Stimulated activated CD4-positive, alpha-beta T cell treated with anti-CD3 and anti-CD28 coated beads, TNF-alpha, amount 100 ng/mL, for 48 hours (primary cell): ENCODE data around the gene RABL6.
"Not testable (repeated sequence)": the region's sequence is repeated elsewhere in the genome, so short reads cannot be mapped to it uniquely, and the experiment has no call there.

ENCODE experiments used
- DNase-seq, 3 donors: peaks; one replicate each; pipeline ENCODE4 v3.0.0-alpha.2; 2020; ENCODE audit warnings: low read depth in 3 of 3

The RABL6 gene

GRCh38 chr9:136807281-136808074 lies at the start of gene RABL6:
RABL6 (plus strand) TSS chr9:136807948; CDS start chr9:136808197, 249 bp downstream.
- peak; percentile 54 to 66 (median 64) for DNase-seq

GRCh38 chr9:136759001-136759400 lies 48.7 kb upstream of the RABL6 start:
- no peak for DNase-seq

GRCh38 chr9:136759436-136760325 lies 48.1 kb upstream of the RABL6 start:
- no peak for DNase-seq

- DNase-seq = no peak
Measured at GRCh38 chr9:136760424-136760823, 47.3 kb upstream of the RABL6 start.

GRCh38 chr9:136760834-136761544 lies 46.8 kb upstream of the RABL6 start:
- DNase-seq = not testable (repeated sequence)

GRCh38 chr9:136761545-136761981 lies 46.2 kb upstream of the RABL6 start:
- no peak for DNase-seq

GRCh38 chr9:136762221-136762691 lies 45.5 kb upstream of the RABL6 start:
- DNase-seq = no peak

- peak; percentile 27 to 64 (median 31) for DNase-seq
Measured at GRCh38 chr9:136762915-136763648, 44.7 kb upstream of the RABL6 start.

GRCh38 chr9:136763649-136764035 lies 44.1 kb upstream of the RABL6 start:
- DNase-seq = no peak

- DNase-seq = no peak
Measured at GRCh38 chr9:136764301-136764891, 43.4 kb upstream of the RABL6 start, which contains the start of gene LCN15. LCN15 (minus strand) TSS chr9:136764518; CDS start chr9:136764488, 30 bp downstream.

GRCh38 chr9:136765041-136765440 lies 42.7 kb upstream of the RABL6 start:
- no peak for DNase-seq

- DNase-seq = not testable (repeated sequence)
Measured at GRCh38 chr9:136765745-136766409, 41.9 kb upstream of the RABL6 start.

- peak in 2 of 3 donors; percentile 39 to 47 for DNase-seq
Measured at GRCh38 chr9:136766410-136767120, 41.2 kb upstream of the RABL6 start.

- peak in 2 of 3 donors; percentile 31 to 55 for DNase-seq
Measured at GRCh38 chr9:136769710-136770191, 38.0 kb upstream of the RABL6 start.

GRCh38 chr9:136771907-136772415 lies 35.8 kb upstream of the RABL6 start:
- DNase-seq = no peak

GRCh38 chr9:136773386-136774044 lies 34.2 kb upstream of the RABL6 start:
- no peak for DNase-seq

- DNase-seq = no peak
Measured at GRCh38 chr9:136774416-136775045, 33.2 kb upstream of the RABL6 start.

- DNase-seq = no peak
Measured at GRCh38 chr9:136775191-136775590, 32.6 kb upstream of the RABL6 start.
